ENCODE data around the gene CPED1. TPM values are rescaled to one million over a fixed set of nuclear protein-coding genes. Genes with fewer than 3 reads are reported as not detected.

Gene CPED1
- total and polyA plus RNA-seq, 7 experiments from 2014 or later = 0.10 to 4.5 (median 0.40) TPM; not detected in 2

GRCh38 chr7:120947980-120948379, 40.5 kb upstream of the CPED1 start:
- peaks cover 14 to 26% (median 21%) of the 10 kb centered on the region in 7 donors for H3K4me1 Mint-ChIP-seq
- peaks cover 15 to 25% (median 20%) of the 10 kb centered on the region in 5 donors for H3K27me3 Mint-ChIP-seq
- no peak for DNase-seq
- H3K27ac Mint-ChIP-seq = no peak overlapping the region
- H3K9me3 ChIP-seq (ENCODE audit: control insufficient read depth in 2 of 3, low read length in 3 of 3) = no peaks in the 10 kb centered on the region
- no peak overlapping the region for H3K4me3 ChIP-seq (ENCODE audit: low read length)
- peaks cover 0 to 5% (median 0%) of the 10 kb centered on the region in 5 donors for H3K36me3 Mint-ChIP-seq
- CTCF ChIA-PET = no interaction called here
- H3K4me1 ChIP-seq (ENCODE audit: control insufficient read depth in 2 of 2, insufficient read depth in 2 of 2, low read length in 2 of 2) = peaks cover 5 to 9% of the 10 kb centered on the region in 2 donors
- no peak for ATAC-seq
- peaks cover 0 to 8% (median 0%) of the 10 kb centered on the region in 11 donors for H3K9me3 Mint-ChIP-seq
- H3K36me3 ChIP-seq (ENCODE audit: control insufficient read depth in 2 of 3, insufficient read depth in 3 of 3, low read length in 3 of 3) = no peaks in the 10 kb centered on the region
- H3K27ac ChIP-seq (ENCODE audit: low read depth, low read length) = no peak overlapping the region
- intact Hi-C loops (cut with micrococcal nuclease) = loop anchor here in 1 of 2 donors (10.0 kb wide), 1 partner anchor 93 kb away; the partner anchor contains the start of gene TSPAN12
- no peaks in the 10 kb centered on the region for H3K27me3 ChIP-seq (ENCODE audit: control insufficient read depth in 2 of 2, insufficient read depth in 2 of 2, low read length in 2 of 2)
- H3K4me3 Mint-ChIP-seq = no peak overlapping the region
- POLR2A ChIA-PET = no interaction called here

- Histone ChIP-seq H3K9me3 (ENCODE audit: control insufficient read depth in 2 of 3, low read length in 3 of 3) (no peaks in the 10 kb centered on the region), H3K4me3 (ENCODE audit: low read length) (peak overlapping the region; percentile 80), H3K36me3 (ENCODE audit: control insufficient read depth in 2 of 3, insufficient read depth in 3 of 3, low read length in 3 of 3) (no peaks in the 10 kb centered on the region), H3K4me1 (ENCODE audit: control insufficient read depth in 2 of 2, insufficient read depth in 2 of 2, low read length in 2 of 2) (peaks cover 5 to 9% of the 10 kb centered on the region in 2 donors), H3K27me3 (ENCODE audit: control insufficient read depth in 2 of 2, insufficient read depth in 2 of 2, low read length in 2 of 2) (no peaks in the 10 kb centered on the region), H3K27ac (ENCODE audit: low read depth, low read length) (peak overlapping the region; percentile 54)
- ATAC-seq = no peak
- Mint-ChIP-seq H3K4me3 (peak overlapping the region; percentile 81 to 99 (median 96)), H3K4me1 (peaks cover 14 to 28% (median 23%) of the 10 kb centered on the region in 7 donors), H3K9me3 (peaks cover 0 to 8% (median 0%) of the 10 kb centered on the region in 11 donors), H3K27me3 (peaks cover 15 to 24% (median 20%) of the 10 kb centered on the region in 5 donors), H3K36me3 (peaks cover 0 to 10% (median 0%) of the 10 kb centered on the region in 5 donors), H3K27ac (peak overlapping the region; percentile 96 to 99 (median 98))
- intact Hi-C loops (cut with micrococcal nuclease) = loop anchor here in 1 of 2 donors (10.0 kb wide), 1 partner anchor 95 kb away; the partner anchor contains the start of gene TSPAN12
- CTCF ChIA-PET = no interaction called here
- POLR2A ChIA-PET = no interaction called here
- no peak for DNase-seq
Measured at GRCh38 chr7:120949393-120949911, 39.1 kb upstream of the CPED1 start.

- CTCF ChIA-PET = no interaction called here
Measured at GRCh38 chr7:120949998-120950538, 38.4 kb upstream of the CPED1 start.

GRCh38 chr7:120950539-120951308, 37.8 kb upstream of the CPED1 start, which contains the start of gene ING3:
Gene ING3 (plus strand): TSS chr7:120950777. CDS start chr7:120950897, 120 bp downstream.
- ChIA-PET POLR2A (interaction anchor here (0.6 to 1.4 kb wide), 10 partner anchors 11 to 507 kb away, joined by 3 to 6 read pairs (median 3); no protein-coding TSS in a partner anchor), CTCF (interaction anchor here (0.7 to 1.0 kb wide), 2 partner anchors 29 to 131 kb away, joined by 4 to 5 read pairs; no protein-coding TSS in a partner anchor)
- Histone ChIP-seq H3K27ac (ENCODE audit: low read depth, low read length) (peak within 1 kb of the TSS; percentile 94), H3K27me3 (ENCODE audit: control insufficient read depth in 2 of 2, insufficient read depth in 2 of 2, low read length in 2 of 2) (no peaks in the 10 kb centered on the region), H3K9me3 (ENCODE audit: control insufficient read depth in 2 of 3, low read length in 3 of 3) (no peaks in the 10 kb centered on the region), H3K4me1 (ENCODE audit: control insufficient read depth in 2 of 2, insufficient read depth in 2 of 2, low read length in 2 of 2) (peaks cover 5 to 9% of the 10 kb centered on the region in 2 donors), H3K36me3 (ENCODE audit: control insufficient read depth in 2 of 3, insufficient read depth in 3 of 3, low read length in 3 of 3) (peaks cover 0 to 7% (median 6%) of the 10 kb centered on the region in 3 experiments), H3K4me3 (ENCODE audit: low read length) (peak within 1 kb of the TSS; percentile 80)
- H3K27me3 Mint-ChIP-seq = peaks cover 12 to 20% (median 15%) of the 10 kb centered on the region in 5 donors
- peak within 1 kb of the TSS; percentile 96 to 99 (median 98) for H3K27ac Mint-ChIP-seq
- peak within 1 kb of the TSS; percentile 81 to 99 (median 96) for H3K4me3 Mint-ChIP-seq
- H3K4me1 Mint-ChIP-seq = peaks cover 14 to 34% (median 25%) of the 10 kb centered on the region in 7 donors
- peaks cover 0 to 8% (median 0%) of the 10 kb centered on the region in 11 donors for H3K9me3 Mint-ChIP-seq
- intact Hi-C loops (cut with micrococcal nuclease) = loop anchor here (1.0 to 10.0 kb wide), 8 partner anchors 37 to 580 kb away; no protein-coding TSS in a partner anchor
- peaks cover 0 to 13% (median 3%) of the 10 kb centered on the region in 5 donors for H3K36me3 Mint-ChIP-seq
- ATAC-seq (peak; percentile 93), DNase-seq (peak; percentile 97 to 99 (median 98))

More at GRCh38 chr7:120949998-120950538, 38.4 kb upstream of the CPED1 start:
- Histone ChIP-seq H3K4me3 (ENCODE audit: low read length) (peak overlapping the region; percentile 80), H3K27ac (ENCODE audit: low read depth, low read length) (peak overlapping the region; percentile 54), H3K27me3 (ENCODE audit: control insufficient read depth in 2 of 2, insufficient read depth in 2 of 2, low read length in 2 of 2) (no peaks in the 10 kb centered on the region), H3K4me1 (ENCODE audit: control insufficient read depth in 2 of 2, insufficient read depth in 2 of 2, low read length in 2 of 2) (peaks cover 5 to 9% of the 10 kb centered on the region in 2 donors), H3K9me3 (ENCODE audit: control insufficient read depth in 2 of 3, low read length in 3 of 3) (no peaks in the 10 kb centered on the region), H3K36me3 (ENCODE audit: control insufficient read depth in 2 of 3, insufficient read depth in 3 of 3, low read length in 3 of 3) (peaks cover 0 to 1% (median 0%) of the 10 kb centered on the region in 3 experiments)
- intact Hi-C loops (cut with micrococcal nuclease) = loop anchor here (1.0 to 10.0 kb wide), 7 partner anchors 37 to 488 kb away; partner anchors contain the start of gene TSPAN12 (in 1 of the 2)
- Mint-ChIP-seq H3K4me3 (peak overlapping the region; percentile 81 to 99 (median 96)), H3K27me3 (peaks cover 15 to 24% (median 18%) of the 10 kb centered on the region in 5 donors), H3K4me1 (peaks cover 14 to 33% (median 23%) of the 10 kb centered on the region in 7 donors), H3K36me3 (peaks cover 0 to 10% (median 0%) of the 10 kb centered on the region in 5 donors), H3K27ac (peak overlapping the region; percentile 96 to 99 (median 98)), H3K9me3 (peaks cover 0 to 8% (median 0%) of the 10 kb centered on the region in 11 donors)
- POLR2A ChIA-PET = interaction anchor here (0.6 to 1.4 kb wide), 8 partner anchors 12 to 508 kb away, joined by 3 to 6 read pairs (median 3); no protein-coding TSS in a partner anchor
- ATAC-seq (no peak), DNase-seq (peak in 1 of 9 donors; percentile 4)

GRCh38 chr7:120951309-120951699, 37.2 kb upstream of the CPED1 start:
- ChIA-PET POLR2A (interaction anchor here (1.0 to 1.4 kb wide), 5 partner anchors 10 to 474 kb away, joined by 3 to 4 read pairs (median 3); no protein-coding TSS in a partner anchor), CTCF (interaction anchor here (0.7 to 1.0 kb wide), 2 partner anchors 30 to 130 kb away, joined by 4 to 5 read pairs; no protein-coding TSS in a partner anchor)
- peaks cover 0 to 13% (median 11%) of the 10 kb centered on the region in 3 experiments for H3K36me3 ChIP-seq (ENCODE audit: control insufficient read depth in 2 of 3, insufficient read depth in 3 of 3, low read length in 3 of 3)
- DNase-seq (no peak), ATAC-seq (no peak)
- no peaks in the 10 kb centered on the region for H3K27me3 ChIP-seq (ENCODE audit: control insufficient read depth in 2 of 2, insufficient read depth in 2 of 2, low read length in 2 of 2)
- peak overlapping the region; percentile 80 for H3K4me3 ChIP-seq (ENCODE audit: low read length)
- Mint-ChIP-seq H3K4me3 (peak overlapping the region; percentile 81 to 99 (median 96)), H3K36me3 (peaks cover 0 to 18% (median 9%) of the 10 kb centered on the region in 5 donors), H3K27ac (peak overlapping the region; percentile 96 to 99 (median 98)), H3K27me3 (peaks cover 8 to 17% (median 13%) of the 10 kb centered on the region in 5 donors), H3K4me1 (peaks cover 14 to 34% (median 27%) of the 10 kb centered on the region in 7 donors), H3K9me3 (peaks cover 0 to 8% (median 0%) of the 10 kb centered on the region in 11 donors)
- peak overlapping the region; percentile 94 for H3K27ac ChIP-seq (ENCODE audit: low read depth, low read length)
- H3K4me1 ChIP-seq (ENCODE audit: control insufficient read depth in 2 of 2, insufficient read depth in 2 of 2, low read length in 2 of 2) = peaks cover 5 to 9% of the 10 kb centered on the region in 2 donors
- intact Hi-C loops (cut with micrococcal nuclease) = loop anchor here (1.0 to 10.0 kb wide), 5 partner anchors 45 to 579 kb away; no protein-coding TSS in a partner anchor
- no peaks in the 10 kb centered on the region for H3K9me3 ChIP-seq (ENCODE audit: control insufficient read depth in 2 of 3, low read length in 3 of 3)
